HG02884 (cell line): ENCODE data around the gene SAMD8.
"Not testable (repeated sequence)": the region's sequence is repeated elsewhere in the genome, so short reads cannot be mapped to it uniquely, and the experiment has no call there.

ENCODE experiments used
- ATAC-seq: cut with Tn5 transposase; IDR thresholded peaks from one replicate; pipeline ENCODE4 v1.9.1; 2021; ENCODE audit warnings: mild to moderate bottlenecking, moderate library complexity; ENCODE audit not compliant: unreplicated experiment

SAMD8 gene

DNA sequence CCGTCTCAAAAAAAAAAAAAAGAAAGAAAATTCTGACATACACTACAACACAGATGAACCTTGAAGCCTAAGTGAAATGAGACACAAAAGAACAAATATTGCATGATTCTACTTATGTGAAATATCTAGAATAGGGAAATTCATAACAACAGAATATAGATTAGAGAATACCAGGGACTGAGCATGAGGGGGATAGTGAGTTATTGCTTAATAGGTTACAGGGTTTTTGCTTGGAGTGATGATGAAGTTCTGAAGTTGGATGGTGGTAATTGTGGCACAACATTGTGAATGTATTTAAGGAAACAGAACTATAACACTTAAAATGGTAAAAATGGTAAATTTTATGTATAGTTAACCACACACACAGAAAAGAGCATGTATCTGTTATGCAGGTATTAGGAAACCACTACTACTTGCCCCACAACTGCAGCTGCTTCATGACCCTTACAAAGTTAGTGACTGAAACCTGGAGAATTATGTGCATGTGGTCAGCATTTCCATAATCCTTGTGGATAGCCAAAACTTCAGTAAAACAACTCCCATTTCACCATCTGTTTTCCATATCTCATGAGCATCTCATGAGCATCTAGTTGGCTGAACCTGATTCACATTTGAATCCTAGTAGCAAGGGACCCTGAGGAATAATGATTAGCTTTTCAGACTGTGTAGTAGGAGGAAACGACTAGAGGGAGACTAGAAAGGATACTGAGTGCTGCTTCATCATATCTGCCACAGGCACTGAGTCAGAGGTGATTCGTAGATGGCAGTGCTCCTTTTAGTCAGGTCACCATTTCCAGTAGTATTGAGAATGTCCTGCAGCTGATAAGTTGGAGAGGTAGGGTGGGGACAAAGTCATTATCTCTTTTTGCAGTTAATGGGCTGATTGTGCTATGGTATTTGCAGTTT is 26.3 kb downstream of the SAMD8 start:
- peak; percentile 54 for ATAC-seq

DNA sequence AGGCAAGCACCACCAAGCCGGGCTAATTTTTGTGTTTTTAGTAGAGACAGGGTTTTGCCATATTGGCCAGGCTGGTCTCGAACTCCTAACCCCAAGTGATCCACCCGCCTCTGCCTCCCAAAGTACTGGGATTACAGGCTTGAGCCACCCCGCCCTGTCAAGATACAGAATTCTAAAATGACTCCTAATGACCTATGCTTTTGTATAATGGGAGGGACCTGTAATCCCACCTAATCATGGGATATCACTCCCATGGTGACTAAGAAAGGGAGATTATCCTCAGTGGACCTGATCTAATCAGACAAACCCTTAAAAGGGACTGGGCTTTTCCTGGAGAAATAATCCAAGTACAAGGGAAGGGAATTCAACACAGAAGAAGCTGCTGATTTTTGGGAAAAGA is 28.8 kb downstream of the SAMD8 start:
- ATAC-seq, result no peak

DNA sequence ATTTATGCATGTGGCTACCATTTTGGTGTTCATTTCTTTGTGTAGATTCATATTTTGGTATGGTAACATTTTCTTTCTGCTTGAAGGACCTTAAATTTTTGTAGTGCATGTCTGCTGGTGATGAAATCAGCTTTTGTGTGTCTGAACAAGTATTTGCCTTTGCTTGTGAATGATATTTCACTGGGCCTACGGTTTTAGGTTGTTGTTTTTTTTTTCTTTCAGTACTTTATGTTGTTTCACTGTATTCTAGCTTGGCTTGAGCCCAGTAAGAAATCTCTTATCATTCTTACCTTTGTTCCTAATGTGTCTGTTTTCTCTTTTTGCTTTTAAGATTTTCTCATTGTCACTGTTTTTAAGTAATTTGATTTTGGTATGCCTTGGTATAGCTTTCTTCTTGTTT is 31.9 kb downstream of the SAMD8 start:
- no peak for ATAC-seq

DNA sequence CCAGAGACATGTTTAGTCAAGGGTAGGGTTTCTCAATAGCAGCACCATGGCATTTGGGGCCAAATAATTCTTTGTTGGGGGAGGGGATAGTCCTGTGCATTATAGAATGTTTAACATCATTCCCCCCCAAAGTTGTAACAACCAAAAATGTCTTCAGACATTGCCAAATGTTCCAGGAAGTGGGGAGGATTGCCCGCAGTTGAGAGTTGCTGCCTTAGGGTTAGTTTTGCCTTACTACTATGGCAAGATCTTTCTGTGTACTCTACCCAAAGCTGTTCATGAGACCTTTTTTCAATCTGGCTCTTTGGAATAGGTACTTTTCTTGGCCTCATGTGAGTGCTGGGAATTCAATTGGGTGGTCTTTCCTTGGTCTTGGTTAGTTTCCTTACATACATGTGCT is 34.1 kb downstream of the SAMD8 start:
- ATAC-seq, result no peak

DNA sequence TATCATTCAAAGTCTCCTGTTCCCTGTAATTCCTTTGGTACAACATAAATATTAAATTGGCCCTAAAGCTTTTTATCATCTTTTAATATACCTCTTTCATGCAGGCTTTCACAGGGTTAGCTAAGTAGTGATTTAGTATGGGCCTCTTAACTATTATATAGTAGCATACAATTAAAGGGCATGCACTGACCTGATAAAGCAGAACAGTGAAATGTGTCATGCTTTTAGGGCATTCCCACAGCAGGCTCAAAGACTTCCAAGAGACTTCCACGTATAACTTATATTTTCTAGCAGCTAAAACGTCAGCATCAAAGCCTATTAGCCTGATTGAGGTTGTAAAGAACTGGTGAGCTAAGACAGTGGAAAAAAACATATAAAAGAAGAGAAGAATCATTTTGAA is 35.3 kb downstream of the SAMD8 start:
- ATAC-seq, result no peak

DNA sequence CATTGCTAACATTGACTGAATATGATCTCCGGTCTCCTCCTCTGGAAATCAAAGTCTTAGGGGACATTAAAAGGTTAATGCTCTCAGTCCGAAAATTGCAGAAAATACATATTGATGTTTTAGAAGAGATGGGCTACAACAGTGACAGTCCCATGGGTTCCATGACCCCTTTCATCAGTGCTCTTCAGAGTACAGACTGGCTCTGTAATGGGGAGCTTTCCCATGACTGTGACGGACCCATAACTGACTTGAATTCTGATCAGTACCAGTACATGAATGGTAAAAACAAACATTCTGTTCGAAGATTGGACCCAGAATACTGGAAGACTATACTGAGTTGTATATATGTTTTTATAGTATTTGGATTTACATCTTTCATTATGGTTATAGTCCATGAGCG is 39.2 kb downstream of the SAMD8 start:
- ATAC-seq, result no peak

DNA sequence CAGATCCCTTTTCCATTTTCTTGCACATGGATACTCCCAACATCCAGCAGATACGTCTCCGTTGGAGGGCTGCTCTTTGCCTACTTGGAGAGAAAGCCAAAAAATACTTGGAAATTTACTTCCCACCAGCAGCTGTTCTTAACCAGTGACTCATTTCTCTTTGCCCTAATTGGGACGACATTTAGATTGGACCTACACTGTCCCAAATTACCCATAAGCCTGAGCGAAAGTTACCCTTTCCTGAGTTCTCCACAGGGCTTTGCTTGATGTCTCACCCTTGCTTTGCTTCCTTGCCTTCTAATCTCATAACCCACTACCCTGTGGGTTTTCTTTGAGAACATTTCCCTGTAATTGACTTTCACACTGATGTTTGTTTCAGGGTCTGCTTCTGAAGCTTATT is 48.1 kb downstream of the SAMD8 start:
- ATAC-seq, result no peak

DNA sequence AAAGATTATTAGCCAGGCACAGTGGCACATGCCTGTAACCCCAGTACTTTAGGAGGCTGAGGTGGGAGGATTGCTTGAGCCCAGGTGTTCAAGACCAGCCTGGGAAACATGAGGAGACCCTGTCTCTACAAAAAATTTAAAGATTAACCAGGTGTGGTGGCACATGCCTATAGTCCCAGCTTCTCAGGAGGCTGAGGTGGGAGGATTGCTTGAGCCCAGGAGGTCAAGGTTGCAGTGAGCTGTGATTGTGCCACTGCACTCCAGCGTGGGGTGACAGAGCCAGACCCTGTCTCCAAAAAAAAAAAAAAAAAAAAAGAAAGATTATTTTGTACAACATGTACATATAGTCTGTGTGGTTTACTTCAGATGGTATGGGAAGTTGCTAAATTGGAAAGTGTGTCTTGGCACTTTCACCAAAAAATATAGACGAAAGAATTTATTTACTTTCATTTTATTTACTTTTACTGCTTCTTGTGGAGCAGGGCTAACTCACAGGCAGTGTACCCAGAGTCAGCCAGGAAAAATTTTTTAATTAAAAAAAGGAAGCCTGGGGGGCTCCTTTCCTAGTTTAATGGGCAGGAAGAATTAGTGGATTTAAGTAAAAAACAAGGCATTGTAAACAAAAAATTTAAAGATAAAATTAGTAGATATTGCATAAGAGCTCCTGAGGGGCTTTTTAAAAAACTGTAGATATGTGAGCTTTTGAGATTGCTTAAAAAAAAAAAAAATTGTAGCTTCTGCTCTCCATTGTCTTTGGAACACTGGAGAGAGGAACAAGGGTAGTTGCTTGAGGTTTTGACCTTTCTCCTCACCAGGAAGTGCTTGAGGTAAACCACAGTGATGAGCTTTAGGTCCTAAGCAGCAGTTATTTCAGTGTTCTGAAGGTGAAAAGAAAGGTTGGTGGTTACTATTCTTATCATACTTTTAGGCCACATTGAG is 54.5 kb downstream of the SAMD8 start:
- ATAC-seq, result peak; percentile 80

DNA sequence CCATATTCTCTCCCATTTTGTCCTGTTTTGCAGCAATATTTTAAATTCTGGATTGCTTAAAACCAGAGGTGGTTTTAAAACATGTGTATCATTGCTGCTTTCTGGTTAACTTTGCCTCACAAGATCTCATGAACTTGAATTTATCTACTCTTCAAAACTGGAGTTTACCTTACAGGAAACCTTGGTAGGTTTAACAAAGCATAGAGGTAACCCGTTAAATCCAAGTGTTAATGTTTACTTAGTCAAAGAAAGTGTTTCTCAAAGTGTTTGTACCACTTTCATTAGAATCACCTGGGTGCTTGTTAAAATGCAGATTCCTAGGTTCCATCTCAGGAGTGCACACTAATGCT is 55.1 kb downstream of the SAMD8 start:
- ATAC-seq, result no peak

DNA sequence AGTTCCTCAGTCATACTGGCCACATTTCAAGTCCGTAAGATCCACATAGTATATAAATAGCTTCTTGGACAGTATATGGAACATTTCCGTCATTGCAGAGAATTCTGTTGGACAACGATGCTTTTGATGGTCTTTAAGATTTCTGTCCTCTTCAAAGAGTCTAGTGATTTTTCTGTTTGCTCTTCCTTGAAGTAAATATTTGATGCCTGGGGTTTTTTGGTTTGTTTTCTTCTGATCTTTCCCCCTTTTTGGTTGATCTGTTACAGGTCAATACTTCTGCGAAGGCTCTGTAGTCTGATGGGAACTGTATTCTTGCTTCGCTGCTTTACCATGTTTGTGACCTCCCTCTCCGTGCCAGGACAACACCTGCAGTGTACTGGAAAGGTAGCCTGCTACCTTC is 56.8 kb downstream of the SAMD8 start:
- no peak for ATAC-seq

DNA sequence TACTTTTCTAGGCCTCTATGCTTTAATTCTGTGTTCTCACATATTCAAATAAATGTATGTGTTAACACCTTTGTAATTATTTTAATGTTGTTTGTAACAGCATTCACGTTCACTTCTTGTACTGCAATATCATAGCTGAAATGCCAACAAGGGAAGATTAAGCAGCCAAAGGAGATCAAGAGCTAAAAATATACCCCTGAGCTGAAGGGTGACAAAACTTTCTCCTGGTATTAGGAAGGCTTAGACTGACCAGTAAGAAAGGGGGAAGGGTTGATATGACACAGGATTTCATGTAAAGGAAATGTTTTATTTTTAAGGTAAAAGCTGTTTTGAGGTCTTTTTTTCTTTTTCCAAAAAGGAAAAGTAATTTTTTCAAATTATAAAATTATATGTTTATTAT is 58.8 kb downstream of the SAMD8 start:
- no peak for ATAC-seq

DNA sequence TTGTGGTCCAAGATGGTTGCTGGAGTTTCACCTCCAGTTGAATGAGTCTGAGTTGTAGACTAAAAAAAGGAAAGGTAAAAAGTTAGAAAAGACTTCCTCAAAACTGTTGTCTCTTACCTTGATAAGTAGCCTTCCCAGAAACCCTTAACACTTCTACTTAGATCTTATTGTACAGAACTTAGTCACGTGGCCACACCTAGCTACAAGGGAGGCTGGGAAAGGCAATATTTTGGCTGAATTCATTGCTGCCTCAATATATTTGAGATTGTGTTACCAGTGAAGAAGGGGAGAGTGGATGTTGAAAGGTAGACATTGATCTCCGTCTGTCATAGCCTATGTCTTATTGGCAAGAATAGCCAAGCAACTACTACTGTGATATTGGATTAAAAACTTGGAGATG is 63.6 kb downstream of the SAMD8 start:
- no peak for ATAC-seq

DNA sequence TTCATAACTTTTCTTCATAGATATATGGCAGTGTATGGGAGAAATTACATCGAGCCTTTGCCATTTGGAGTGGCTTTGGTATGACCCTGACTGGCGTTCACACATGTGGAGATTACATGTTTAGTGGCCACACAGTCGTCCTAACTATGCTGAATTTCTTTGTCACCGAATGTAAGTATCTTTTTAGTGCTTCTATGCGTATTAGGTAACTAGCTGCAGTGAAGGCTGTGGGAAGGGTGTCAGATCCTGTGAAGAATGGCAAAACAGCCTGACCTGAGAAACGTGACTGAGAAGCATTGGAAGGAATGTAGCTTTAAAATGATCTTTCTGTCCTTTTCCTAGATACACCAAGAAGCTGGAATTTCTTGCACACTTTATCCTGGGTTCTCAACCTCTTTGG is 64.6 kb downstream of the SAMD8 start:
- no peak for ATAC-seq

DNA sequence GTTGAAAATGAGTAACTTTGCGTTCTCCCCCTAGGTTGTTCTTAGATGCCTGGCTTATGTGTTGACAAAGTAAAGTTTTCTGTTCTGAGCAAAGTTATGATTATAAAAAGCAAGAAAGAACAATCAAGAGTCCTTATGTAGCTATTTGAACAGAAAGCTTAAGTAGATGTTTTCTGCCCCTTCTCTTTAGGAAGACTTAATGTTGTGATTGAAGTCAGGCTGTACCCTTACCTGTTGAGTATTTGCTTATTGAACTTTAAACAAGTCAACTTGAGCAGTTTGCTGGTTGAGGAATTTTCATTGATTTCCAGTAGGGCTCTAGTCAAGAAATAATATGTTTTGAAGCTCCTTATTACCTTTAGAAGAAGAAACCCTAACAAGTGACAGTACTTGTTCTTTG is 65.3 kb downstream of the SAMD8 start:
- no peak for ATAC-seq

DNA sequence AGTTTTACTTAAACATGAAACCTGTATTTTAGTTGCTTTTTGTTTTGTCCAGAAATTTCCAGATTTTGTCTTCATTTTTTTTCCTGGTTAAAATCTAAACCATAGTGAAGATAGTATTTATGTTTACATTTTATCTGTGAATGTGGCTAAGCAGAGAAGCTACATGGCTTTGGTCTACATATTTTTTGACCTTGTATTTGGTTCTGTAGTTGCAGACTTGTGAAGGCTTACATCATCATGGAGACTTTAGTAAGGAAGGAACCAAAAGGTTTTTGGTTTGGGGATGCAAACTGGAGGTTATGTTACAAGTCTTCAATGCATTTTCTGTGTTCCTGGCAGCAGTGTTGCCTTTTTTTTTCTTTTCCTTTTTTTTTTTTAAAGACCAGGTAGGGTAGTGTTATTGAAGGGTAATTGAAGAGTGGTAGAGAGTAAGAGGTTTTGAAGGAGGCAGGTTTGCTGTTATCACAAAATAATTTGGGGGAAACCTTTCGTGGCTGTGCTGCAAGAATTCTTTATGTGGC is 68.3 kb downstream of the SAMD8 start:
- ATAC-seq, result no peak

DNA sequence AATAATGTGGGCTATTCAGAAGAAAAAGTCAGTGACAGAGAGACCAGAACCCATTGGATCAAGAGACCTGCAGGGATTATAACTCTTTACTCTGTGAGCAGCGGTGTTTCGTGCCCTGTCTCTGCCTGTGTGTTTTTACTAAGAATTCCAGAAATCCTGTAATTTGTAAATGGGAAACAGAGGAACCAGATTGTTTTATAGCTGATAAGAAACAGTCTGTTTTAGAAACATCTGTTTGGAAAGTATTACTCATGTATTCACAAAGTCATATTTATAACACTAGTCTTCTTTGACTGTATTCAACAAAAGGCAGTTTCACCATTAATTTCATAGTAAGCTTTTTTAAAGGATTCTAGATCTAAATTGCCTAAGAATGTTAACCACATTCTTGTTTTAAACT is 69.1 kb downstream of the SAMD8 start:
- ATAC-seq, result no peak

DNA sequence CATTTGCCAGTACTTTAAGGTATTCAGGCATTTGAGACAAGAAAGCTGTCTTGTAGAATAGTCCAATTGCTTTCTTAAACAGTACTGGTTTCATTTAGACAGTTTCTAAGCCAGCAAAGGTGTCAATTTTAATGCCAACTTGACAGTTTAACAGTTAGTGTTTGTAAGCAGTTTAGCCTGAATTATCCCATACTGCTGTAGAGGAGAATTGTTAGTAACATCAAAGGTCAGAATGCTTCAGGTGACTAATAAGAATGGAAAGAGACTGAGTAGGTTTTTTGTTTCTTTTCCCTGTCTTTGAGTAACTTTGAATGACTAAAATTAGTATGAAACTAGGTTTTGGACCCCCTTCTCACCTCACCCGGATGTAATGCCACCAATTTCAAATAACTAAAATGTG is 69.6 kb downstream of the SAMD8 start:
- no peak for ATAC-seq

DNA sequence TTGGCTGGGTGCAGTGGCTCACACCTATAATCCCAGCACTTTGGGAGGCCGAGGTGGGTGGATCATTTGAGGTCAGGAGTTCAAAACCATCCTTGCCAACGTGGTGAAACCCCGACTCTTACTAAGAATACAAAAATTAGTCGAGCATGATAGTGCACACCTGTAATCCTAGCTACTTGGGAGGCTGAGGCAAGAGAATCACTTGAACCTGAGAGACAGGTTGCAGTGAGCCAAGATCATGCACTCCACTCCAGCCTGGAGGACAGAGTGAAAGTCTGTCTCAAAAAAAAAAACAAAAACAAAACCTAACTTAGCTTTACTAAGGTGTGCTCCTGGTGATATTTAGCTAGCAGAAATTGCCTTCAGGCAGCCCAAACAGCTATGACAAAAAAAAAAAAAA is 74.9 kb downstream of the SAMD8 start:
- no peak for ATAC-seq

DNA sequence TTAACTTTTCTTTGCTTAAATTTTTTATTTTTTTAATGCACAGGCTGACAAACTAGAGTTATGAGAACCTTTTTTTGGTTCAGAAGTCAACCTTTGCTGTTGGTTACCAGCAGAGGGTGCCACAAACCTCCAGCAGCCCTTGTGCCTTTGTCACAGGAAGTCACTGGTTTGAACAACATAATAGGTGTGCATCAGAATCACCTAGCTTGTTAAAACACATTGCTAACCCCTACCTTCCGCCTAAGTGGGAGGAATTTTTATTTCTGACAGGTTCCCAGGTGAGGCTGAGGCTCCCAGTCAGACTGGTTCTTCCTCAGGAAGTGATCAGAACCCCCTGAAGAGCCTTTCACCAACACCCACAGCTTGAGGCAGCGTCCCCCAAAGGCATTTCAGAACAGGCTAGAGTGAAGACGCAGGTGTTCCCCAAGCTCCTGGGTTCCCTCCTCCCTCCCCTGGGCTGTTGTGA is 76.5 kb downstream of the SAMD8 start:
- no peak for ATAC-seq

DNA sequence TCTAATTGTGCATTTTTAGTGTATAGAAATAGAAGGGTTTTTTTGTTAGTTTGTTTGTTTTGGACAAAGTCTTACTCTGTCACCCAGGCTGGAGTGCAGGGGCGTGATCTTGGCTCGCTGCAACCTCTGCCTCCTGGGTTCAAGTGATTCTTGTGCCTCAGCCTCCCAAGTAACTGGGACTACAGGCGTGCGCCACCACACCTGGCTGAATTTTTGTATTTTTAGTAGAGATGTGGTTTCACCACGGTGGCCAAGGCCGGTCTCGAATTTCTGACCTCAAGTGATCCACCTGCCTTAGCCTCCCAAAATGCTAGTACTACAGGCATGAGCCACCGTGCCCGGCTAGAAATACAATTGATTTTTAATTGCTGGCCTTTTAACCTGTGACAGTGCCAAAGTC is 77.1 kb downstream of the SAMD8 start:
- ATAC-seq, result not testable (repeated sequence)

DNA sequence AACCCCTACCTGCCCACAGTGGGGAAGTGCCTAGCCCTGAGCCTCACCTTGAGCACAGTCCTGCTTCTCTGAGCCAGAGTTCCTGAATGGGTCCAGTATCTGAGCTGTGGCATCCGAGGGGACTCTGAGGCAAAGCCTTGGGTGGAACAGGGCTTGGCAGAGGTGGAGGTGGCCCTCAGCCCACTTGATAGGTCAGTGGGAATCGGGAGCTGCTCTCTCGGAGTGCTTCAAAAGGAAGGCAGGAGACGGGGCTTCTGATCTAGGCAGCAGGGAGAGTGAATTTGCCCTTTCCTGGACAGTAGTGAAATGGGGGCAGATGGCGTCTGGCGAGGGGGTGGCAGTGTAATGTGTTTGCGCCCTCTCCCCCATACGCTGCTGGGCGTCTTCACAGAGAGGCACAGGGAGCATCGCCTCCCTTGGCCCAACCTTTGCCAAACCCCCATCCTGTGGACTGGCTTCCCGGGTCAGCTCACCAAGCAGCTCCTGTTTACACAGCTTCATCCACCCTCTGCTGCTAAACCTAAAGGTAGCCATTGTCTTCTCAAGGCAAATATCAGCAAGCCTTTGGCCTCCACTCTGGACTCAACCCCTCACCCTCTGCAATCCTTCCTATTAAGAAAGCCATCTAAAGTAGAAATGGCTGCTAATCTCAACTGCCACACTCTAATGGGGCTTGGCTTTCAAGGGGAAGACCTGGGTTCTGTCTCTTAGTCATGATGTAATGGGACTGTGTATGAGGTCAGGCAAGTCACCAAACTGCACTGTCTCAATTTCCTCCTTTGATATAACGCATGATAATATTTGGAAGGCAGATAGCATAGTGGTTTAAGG is 78.0 kb downstream of the SAMD8 start:
- no peak for ATAC-seq
